GM21515 (cell line): ENCODE results near the gene RPL7L1.
"Not testable (repeated sequence)": the region's sequence is repeated elsewhere in the genome, so short reads cannot be mapped to it uniquely, and the experiment has no call there.

Experiments used
- ATAC-seq: cut with Tn5 transposase; IDR thresholded peaks from one replicate; pipeline ENCODE4 v1.9.1; 2021; ENCODE audit not compliant: unreplicated experiment

Gene RPL7L1

GRCh38 chr6:42890311-42891198 is 11.1 kb downstream of the RPL7L1 start:
- peak; percentile 92 for ATAC-seq

- ATAC-seq = no peak
These were observed 11.8 kb downstream of the RPL7L1 start for GRCh38 chr6:42891199-42891722.

GRCh38 chr6:42894041-42894828 is 14.8 kb downstream of the RPL7L1 start:
- not testable (repeated sequence) for ATAC-seq

- ATAC-seq = no peak
These were observed 16.8 kb downstream of the RPL7L1 start for GRCh38 chr6:42896178-42896719.

DNA sequence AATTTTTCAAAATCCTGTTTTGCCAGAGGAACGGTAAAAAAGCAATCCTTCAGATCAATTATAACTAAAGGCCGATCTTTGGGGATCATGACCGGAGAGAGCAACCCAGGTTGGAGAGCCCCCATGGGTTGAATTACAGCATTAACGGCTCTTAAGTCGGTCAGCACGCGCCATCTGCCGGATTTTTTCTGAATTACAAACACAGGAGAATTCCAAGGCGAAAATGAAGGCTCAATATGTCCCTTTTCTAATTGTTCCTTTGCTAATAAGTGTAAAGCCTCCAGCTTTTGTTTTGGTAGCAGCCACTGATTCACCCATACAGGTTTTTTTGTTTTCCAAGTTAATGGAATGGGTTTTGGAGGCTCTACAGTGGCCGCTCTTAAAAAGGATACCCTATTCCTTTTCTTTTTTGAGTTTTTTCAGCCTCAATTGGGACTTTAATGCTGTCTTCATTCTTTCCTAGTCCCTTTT is 19.5 kb downstream of the RPL7L1 start:
- no peak for ATAC-seq

DNA sequence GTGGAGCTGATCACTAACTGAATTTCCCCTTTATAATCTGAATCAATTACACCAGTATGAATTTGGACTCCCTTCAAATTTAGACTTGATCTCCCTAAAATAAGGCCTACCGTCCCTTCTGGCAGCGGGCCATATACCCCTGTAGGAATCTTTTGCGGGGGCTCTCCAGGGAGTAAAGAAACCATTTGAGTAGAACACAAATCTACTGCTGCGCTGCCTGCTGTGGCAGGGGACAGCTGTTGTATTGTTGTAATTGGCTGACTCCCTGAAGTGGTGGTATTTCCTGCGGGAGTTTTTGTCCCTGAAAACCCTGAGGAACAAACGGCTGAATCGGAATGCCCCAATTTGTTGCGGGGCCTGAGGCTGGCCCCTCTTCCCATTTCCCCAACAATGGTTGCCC is 20.5 kb downstream of the RPL7L1 start:
- ATAC-seq = no peak

GRCh38 chr6:42901538-42901957 is 22.1 kb downstream of the RPL7L1 start:
- no peak for ATAC-seq

GRCh38 chr6:42902429-42903263 is 23.2 kb downstream of the RPL7L1 start:
- ATAC-seq = not testable (repeated sequence)

DNA sequence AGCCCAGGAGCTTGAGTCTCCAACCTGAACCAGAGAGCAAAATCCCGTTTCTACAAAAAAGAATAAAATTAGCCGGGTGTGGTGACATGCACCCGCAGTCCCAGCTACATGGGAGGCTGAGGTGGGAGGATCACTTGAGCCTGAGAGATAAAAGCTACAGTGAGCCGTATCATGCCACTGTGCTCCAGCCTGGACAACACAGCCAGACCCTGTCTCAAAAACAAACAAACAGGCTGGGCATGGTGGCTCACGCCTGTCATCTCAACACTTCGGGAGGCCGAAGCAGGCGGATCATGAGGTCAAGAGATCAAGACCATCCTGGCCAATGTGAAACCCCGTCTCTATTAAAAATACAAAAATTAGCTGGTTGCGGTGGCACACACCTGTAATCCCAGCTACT is 25.1 kb downstream of the RPL7L1 start:
- ATAC-seq = no peak

GRCh38 chr6:42907336-42907735 is 27.9 kb downstream of the RPL7L1 start:
- no peak for ATAC-seq

DNA sequence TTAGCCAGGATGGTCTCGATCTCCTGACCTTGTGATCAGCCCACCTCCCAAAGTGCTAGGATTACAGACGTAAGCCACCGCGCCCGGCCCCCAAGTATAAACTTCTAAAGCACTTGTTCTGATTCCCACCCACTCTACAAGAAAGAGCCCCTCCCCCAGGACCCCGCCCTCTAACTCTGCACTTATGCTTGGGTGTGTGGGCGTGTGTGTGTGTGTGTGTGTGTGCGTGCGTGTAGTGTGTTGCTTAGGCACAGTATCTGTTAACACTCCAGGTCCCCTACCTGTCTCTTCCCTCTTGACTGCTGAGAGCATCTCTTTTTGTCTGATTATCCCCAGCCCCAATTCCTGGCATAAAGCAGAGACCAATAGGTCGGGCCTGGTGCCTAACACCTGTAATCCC is 30.4 kb downstream of the RPL7L1 start:
- ATAC-seq = no peak

DNA sequence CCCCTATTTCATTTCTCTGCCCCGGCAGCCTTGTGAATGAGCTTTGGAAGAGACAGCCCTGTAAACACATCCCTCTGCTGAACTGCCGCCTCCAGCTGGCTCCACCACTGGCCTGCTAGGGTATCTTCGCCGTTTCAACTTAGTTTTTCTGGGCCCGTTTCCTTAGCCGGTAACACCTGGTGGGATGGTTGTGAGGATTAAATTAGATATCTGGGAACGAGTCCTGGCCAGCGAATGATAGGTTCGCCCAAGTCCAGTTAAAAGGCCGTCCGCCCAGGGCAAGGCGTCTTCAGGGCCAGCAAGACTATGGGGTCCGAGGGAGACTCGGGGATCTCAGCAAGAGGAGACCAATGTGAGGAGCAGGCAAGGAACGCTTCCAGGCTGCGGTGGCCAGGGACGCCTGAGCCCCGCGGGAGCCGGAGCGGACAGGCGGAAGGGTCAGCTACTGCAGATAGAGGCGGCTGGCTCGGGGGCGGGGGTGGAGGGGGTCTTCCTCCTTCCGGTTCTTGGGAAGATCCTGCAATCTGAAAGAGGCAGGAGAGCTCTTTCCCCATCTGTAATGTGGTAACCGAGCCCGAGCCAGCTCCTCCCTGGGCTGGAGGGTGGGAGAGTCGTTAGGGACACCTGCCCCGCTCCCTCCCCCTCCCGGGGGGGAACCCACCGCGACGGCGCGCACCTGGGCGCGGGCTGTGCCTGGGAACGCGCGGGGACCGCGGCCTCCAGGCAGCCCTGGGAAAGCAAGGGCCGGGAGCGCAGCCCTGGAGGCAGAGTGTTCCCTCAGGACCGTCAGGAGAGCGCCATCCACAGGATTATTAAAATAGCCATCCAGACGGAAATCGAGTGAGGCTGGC is 32.0 kb downstream of the RPL7L1 start:
- no peak for ATAC-seq

DNA sequence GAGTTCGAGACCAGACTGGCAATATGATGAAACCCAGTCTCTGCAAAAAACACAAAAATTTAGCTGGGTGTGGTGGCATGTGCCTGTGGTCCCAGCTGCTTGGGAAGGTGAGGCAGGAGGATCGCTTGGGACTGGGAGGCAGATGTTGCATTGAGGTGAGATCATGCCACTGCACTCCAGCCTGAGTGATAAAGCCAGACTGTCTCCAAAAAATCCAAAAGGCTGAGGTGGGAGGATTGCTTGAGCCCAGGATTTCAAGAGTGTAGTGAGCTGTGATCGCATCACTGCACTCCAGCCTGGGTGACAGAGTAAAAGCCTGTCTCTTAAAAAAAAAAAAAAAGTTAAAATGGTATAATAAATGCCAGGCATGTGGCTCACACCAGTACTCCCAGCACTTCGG is 35.1 kb downstream of the RPL7L1 start:
- no peak for ATAC-seq

DNA sequence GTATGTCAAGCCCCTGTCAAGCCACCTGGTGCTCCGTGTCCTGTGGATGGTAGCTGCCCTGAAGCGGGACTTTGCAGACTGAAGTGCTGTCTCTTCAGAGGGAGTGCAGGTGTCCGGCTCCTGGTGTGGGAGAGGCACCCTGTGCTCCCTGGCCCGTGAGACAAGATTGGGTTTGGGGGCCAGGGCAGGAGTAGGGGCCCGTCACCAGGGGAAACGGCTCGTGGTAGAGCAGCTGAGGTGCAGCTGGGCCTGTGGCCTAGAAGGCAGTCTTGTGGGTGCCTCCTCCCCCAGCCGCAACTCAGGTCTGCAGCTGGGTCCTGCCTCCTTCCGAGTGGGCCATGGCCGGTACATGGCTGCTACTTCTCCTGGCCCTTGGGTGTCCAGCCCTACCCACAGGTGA is 36.3 kb downstream of the RPL7L1 start, which contains the start of gene PTCRA:
PTCRA (plus strand) TSS at position 322 of the 400 bp plus-strand sequence; CDS start at position 339, 17 bp downstream.
- ATAC-seq = no peak

GRCh38 chr6:42916288-42916687 is 36.9 kb downstream of the RPL7L1 start:
- ATAC-seq = no peak

GRCh38 chr6:42921801-42922200 is 42.4 kb downstream of the RPL7L1 start:
- ATAC-seq = no peak

DNA sequence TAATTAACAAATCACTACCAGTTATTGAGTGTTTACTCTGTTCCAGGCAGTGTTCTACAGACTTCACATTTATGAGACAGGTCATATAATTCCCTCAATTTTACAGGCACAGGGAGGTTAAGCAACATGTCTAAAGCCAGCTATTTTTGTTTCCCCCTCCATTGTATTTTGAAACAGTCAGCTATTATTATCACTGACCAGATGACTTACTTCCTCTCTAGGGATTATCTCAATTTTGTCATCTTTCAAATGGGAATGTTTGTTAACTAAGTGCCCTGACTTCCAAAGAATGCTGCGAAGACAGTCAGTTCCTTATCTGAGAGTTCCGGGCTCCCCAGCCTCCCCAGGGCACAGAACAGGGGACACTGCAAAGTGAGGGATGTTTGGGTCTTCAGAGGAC is 44.2 kb downstream of the RPL7L1 start:
- no peak for ATAC-seq

- ATAC-seq = no peak
These were observed 45.9 kb downstream of the RPL7L1 start for GRCh38 chr6:42925248-42925857.
